Muscle of leg (tissue), 11 donors: ENCODE data around the gene SKI. TPM values are rescaled to one million over a fixed set of nuclear protein-coding genes. Genes with fewer than 3 reads are reported as not detected.
"Not testable (repeated sequence)": the region's sequence is repeated elsewhere in the genome, so short reads cannot be mapped to it uniquely, and the experiment has no call there.

Source experiments
- DNase-seq: peaks from one replicate; pipeline ENCODE4 v3.0.0; 2013
- H3K27ac ChIP-seq: one replicate; pipeline ENCODE4 v1.5.1; 2013; ENCODE audit warnings: mild to moderate bottlenecking, low read length, control low read depth
- H3K27me3 ChIP-seq: one replicate; pipeline ENCODE4 v1.6.1; 2013; ENCODE audit warnings: low read length; ENCODE audit not compliant: control insufficient read depth, insufficient read depth
- H3K36me3 ChIP-seq: one replicate; pipeline ENCODE4 v1.6.1; 2013; ENCODE audit warnings: low read length; ENCODE audit not compliant: control insufficient read depth, insufficient read depth
- H3K4me1 ChIP-seq: one replicate; pipeline ENCODE4 v1.6.1; 2013; ENCODE audit warnings: low read length; ENCODE audit not compliant: control insufficient read depth, insufficient read depth
- H3K4me3 ChIP-seq: one replicate; pipeline ENCODE4 v1.5.1; 2013; ENCODE audit warnings: low read length, control low read depth
- H3K9me3 ChIP-seq: replicated peaks from 2 replicates; pipeline ENCODE4 v1.6.1; 2013; ENCODE audit warnings: low read depth, low read length; ENCODE audit not compliant: control insufficient read depth
- WGBS: methylation state at CpG from one replicate; pipeline ENCODE4 v1.1.5; 2013; ENCODE audit warnings: missing lambda C conversion rate; ENCODE audit not compliant: insufficient coverage; 5-methylcytosine and 5-hydroxymethylcytosine counted together
- polyA plus RNA-seq, 8 donors: library from polyadenylated mRNA; unstranded; fragments of 120-200 nt; gene quantifications; one replicate each; pipeline versions ENCODE4 v1.2.1 to v1.2.3, GENCODE V29; 2013; ENCODE audit warnings: inconsistent platforms in 1 of 8, low replicate concordance in 1 of 8; ENCODE audit not compliant: insufficient read length in 8 of 8, insufficient read depth in 1 of 8
- total RNA-seq: library from RNA; stranded (reverse); fragments of 120-200 nt; gene quantifications from one replicate; pipeline ENCODE4 v1.2.4, GENCODE V29; 2013

The SKI gene
- total and polyA plus RNA-seq, 9 donors: 16.8 to 83.2 (median 65.5) TPM

- Histone ChIP-seq H3K27me3 (no peaks in the 10 kb centered on the region), H3K4me3 (no peak overlapping the region), H3K9me3 (no peaks in the 10 kb centered on the region), H3K27ac (peak overlapping the region; percentile 84), H3K4me1 (peaks cover 87% of the 10 kb centered on the region), H3K36me3 (no peaks in the 10 kb centered on the region)
- DNase-seq: no peak
- 52% methylated on average over 11 of the region's 11 CpGs for WGBS
These were observed 103.1 kb downstream of the SKI start for GRCh38 chr1:2331200-2331544.

- not testable (repeated sequence) for H3K27me3 ChIP-seq, H3K4me3 ChIP-seq, DNase-seq, H3K36me3 ChIP-seq, H3K9me3 ChIP-seq
- H3K4me1 ChIP-seq: peaks cover 87% of the 10 kb centered on the region
- WGBS: 86% methylated on average over 28 of the region's 33 CpGs
- H3K27ac ChIP-seq: peak overlapping the region; percentile 84
These were observed 103.5 kb downstream of the SKI start for GRCh38 chr1:2331580-2331979.

- H3K4me1 ChIP-seq: peaks cover 73% of the 10 kb centered on the region
- DNase-seq: no peak
- peak overlapping the region; percentile 52 for H3K27ac ChIP-seq
- no peaks in the 10 kb centered on the region for H3K9me3 ChIP-seq
- 63% methylated on average over 21 of the region's 21 CpGs for WGBS
- no peak overlapping the region for H3K4me3 ChIP-seq
- H3K27me3 ChIP-seq: no peaks in the 10 kb centered on the region
- no peaks in the 10 kb centered on the region for H3K36me3 ChIP-seq
These were observed 106.2 kb downstream of the SKI start for GRCh38 chr1:2334366-2334765.

- H3K36me3 ChIP-seq: no peaks in the 10 kb centered on the region
- no peak for DNase-seq
- H3K27me3 ChIP-seq: no peaks in the 10 kb centered on the region
- no peaks in the 10 kb centered on the region for H3K9me3 ChIP-seq
- H3K27ac ChIP-seq: peak overlapping the region; percentile 52
- H3K4me3 ChIP-seq: no peak overlapping the region
- peaks cover 67% of the 10 kb centered on the region for H3K4me1 ChIP-seq
- 45% methylated on average over 30 of the region's 33 CpGs for WGBS
These were observed 106.9 kb downstream of the SKI start for GRCh38 chr1:2334883-2335534.

- Histone ChIP-seq H3K27ac (peak overlapping the region; percentile 52), H3K9me3 (no peaks in the 10 kb centered on the region), H3K4me1 (peaks cover 58% of the 10 kb centered on the region), H3K27me3 (no peaks in the 10 kb centered on the region), H3K36me3 (no peaks in the 10 kb centered on the region), H3K4me3 (no peak overlapping the region)
- WGBS: 73% methylated on average over 34 of the region's 36 CpGs
- peak; percentile 63 for DNase-seq
These were observed 107.8 kb downstream of the SKI start for GRCh38 chr1:2335721-2336455.

- no peaks in the 10 kb centered on the region for H3K36me3 ChIP-seq
- H3K27me3 ChIP-seq: no peaks in the 10 kb centered on the region
- no peaks in the 10 kb centered on the region for H3K9me3 ChIP-seq
- H3K4me1 ChIP-seq: peaks cover 52% of the 10 kb centered on the region
- no peak for DNase-seq
- WGBS: 81% methylated on average over 10 of the region's 11 CpGs
- H3K4me3 ChIP-seq: no peak overlapping the region
- H3K27ac ChIP-seq: peak overlapping the region; percentile 52
These were observed 108.4 kb downstream of the SKI start for GRCh38 chr1:2336499-2336898.

- H3K4me3 ChIP-seq: no peak overlapping the region
- H3K27ac ChIP-seq: no peak overlapping the region
- H3K36me3 ChIP-seq: no peaks in the 10 kb centered on the region
- peaks cover 51% of the 10 kb centered on the region for H3K4me1 ChIP-seq
- no peak for DNase-seq
- no peaks in the 10 kb centered on the region for H3K27me3 ChIP-seq
- WGBS: 91% methylated on average over 22 of the region's 23 CpGs
- H3K9me3 ChIP-seq: no peaks in the 10 kb centered on the region
These were observed 109.0 kb downstream of the SKI start for GRCh38 chr1:2337081-2337480.

- WGBS: 50% methylated on average over 4 of the region's 10 CpGs
These were observed 109.4 kb downstream of the SKI start for GRCh38 chr1:2337501-2337900.

GRCh38 chr1:2339206-2340085, 111.3 kb downstream of the SKI start:
- DNase-seq: no peak
- no peak overlapping the region for H3K4me3 ChIP-seq
- no peaks in the 10 kb centered on the region for H3K9me3 ChIP-seq
- no peaks in the 10 kb centered on the region for H3K27me3 ChIP-seq
- H3K4me1 ChIP-seq: peaks cover 50% of the 10 kb centered on the region
- no peaks in the 10 kb centered on the region for H3K36me3 ChIP-seq
- 84% methylated on average over 40 of the region's 45 CpGs for WGBS
- no peak overlapping the region for H3K27ac ChIP-seq

More at GRCh38 chr1:2337501-2337900, 109.4 kb downstream of the SKI start:
- DNase-seq: no peak
- no peak overlapping the region for H3K27ac ChIP-seq
- H3K4me3 ChIP-seq: no peak overlapping the region
- H3K9me3 ChIP-seq: no peaks in the 10 kb centered on the region
- no peaks in the 10 kb centered on the region for H3K36me3 ChIP-seq
- no peaks in the 10 kb centered on the region for H3K27me3 ChIP-seq
- peaks cover 51% of the 10 kb centered on the region for H3K4me1 ChIP-seq
